GM18951 (cell line): ENCODE data around the gene PTPN11.
"Not testable (repeated sequence)": the region's sequence is repeated elsewhere in the genome, so short reads cannot be mapped to it uniquely, and the experiment has no call there.

Experiments used
- POLR2A ChIP-seq: IDR thresholded peaks from 4 replicates; pipeline ENCODE4 v1.6.1; 2011; ENCODE audit warnings: mild to moderate bottlenecking; ENCODE audit not compliant: insufficient read length, insufficient read depth; ENCODE audit errors: extremely low read depth
- in situ Hi-C: fragments of 300-500 bp; cut with MboI; formaldehyde crosslinking; loops from one replicate; pipeline ENCODE4 v1.12.0; 2022; ENCODE audit warnings: low sequenced_read_pairs, mixed read lengths, inconsistent platforms; ENCODE audit not compliant: unreplicated experiment

The PTPN11 gene

GRCh38 chr12:112447106-112447505 lies 28.4 kb downstream of the PTPN11 start:
- in situ Hi-C loops, result no loop called here
- no peak for TF ChIP-seq POLR2A

- in situ Hi-C loops, result not testable (repeated sequence)
These were observed 29.4 kb downstream of the PTPN11 start for GRCh38 chr12:112448165-112448564.

- in situ Hi-C loops, result no loop called here
- TF ChIP-seq POLR2A, result no peak
These were observed 32.0 kb downstream of the PTPN11 start for GRCh38 chr12:112450725-112451124.

DNA sequence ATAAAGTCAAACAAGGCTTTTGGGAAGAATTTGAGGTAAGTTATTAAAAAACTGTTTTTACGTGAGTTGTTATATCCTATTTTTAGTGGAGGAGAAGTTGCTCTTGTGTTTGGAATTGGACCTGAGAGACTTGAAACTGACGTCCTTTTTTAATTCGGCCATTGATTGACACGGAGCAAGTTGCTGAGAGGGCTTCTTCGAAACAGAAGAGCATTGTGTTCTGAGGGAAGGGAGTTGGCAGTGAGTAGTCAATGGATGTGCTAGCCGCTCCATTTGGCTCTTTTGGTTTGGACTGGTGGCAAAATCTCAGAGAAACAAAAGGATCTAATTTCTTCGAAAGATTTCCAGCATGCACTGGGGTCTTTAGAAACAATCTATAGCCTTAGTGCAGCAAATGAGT lies 37.3 kb downstream of the PTPN11 start:
- in situ Hi-C loops, result no loop called here
- no peak for TF ChIP-seq POLR2A

GRCh38 chr12:112457142-112457541 lies 38.4 kb downstream of the PTPN11 start:
- in situ Hi-C loops, result not testable (repeated sequence)

DNA sequence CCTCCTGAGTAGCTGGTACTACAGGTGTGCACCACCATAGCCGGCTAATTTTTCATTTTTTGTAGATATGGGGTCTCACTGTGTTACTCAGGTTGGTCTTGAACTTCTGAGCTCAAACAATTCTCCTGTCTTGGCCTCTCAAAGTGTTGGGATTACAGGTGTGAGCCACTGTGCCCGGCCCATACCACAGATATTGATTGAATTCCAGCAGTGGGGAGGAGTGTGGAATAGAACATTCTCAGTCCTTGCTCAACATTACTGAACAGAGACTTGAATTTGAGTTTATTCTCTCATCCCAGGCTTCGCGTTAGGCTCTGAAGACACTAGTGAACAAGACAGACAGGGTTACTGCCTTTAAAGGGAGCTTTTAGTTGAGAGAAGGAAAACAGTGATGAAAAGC lies 39.6 kb downstream of the PTPN11 start:
- no peak for TF ChIP-seq POLR2A
- in situ Hi-C loops, result no loop called here

DNA sequence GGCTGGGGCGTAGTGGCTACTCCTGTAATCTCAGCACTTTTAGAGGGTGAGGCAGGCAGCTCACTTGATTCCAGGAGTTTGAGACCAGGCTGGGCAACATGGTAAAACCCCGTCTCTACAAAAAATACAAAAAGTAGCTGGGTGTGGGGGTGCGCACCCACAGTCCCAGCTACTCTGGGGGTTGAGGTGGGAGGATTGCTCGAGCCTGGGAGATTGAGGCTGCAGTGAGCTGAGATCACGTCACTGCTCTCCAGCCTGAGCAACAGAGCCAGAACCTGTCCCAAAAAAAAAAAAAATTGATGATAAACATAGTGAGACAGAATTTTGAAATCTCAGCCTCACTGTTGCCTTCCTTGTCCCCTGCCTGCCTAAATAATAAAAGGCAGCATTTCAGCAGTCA lies 40.0 kb downstream of the PTPN11 start:
- in situ Hi-C loops, result no loop called here
- TF ChIP-seq POLR2A, result no peak

DNA sequence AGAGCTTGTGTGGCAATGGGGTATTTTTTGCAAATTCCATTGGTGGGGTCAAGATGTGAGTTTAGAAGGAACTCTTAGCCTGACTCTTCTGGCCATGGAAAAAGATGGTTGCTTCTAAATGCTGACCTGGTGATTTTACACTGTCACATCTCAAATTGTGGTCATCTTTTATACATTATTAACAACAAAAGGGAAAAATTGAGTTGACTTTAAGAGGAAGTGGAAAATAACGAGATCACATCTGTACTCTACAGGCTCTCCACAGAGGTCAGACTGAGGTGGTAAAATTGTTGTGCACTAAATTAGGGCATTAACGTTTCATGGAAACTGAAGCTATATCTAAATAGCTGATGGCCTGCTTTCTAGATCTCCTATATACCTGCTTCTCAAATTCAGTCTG lies 44.7 kb downstream of the PTPN11 start:
- TF ChIP-seq POLR2A, result no peak
- in situ Hi-C loops, result no loop called here

- in situ Hi-C loops, result no loop called here
- TF ChIP-seq POLR2A, result no peak
These were observed 45.9 kb downstream of the PTPN11 start for GRCh38 chr12:112464605-112465004.

DNA sequence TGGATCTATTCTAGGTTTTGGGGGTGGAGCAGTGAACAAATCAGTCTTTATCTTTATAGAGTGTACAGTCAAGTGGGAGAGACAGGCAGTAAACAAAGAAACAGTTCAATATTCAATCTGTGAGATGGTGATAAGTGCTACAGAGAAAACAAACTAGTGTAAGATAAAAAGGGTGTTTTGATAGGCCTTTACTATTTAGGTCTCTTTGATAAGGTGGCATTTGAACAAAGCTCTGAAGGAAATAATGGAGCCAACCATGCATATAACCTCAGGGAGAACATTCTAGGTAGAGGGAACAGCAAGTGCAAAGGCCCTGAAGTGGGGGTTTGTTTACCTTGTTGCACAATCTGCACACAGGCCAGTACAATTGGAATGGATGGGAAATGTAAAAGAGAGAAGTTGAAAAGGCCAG lies 47.3 kb downstream of the PTPN11 start:
- in situ Hi-C loops, result no loop called here
- no peak for TF ChIP-seq POLR2A

GRCh38 chr12:112466835-112467234 lies 48.1 kb downstream of the PTPN11 start:
- no peak for TF ChIP-seq POLR2A
- in situ Hi-C loops, result no loop called here

DNA sequence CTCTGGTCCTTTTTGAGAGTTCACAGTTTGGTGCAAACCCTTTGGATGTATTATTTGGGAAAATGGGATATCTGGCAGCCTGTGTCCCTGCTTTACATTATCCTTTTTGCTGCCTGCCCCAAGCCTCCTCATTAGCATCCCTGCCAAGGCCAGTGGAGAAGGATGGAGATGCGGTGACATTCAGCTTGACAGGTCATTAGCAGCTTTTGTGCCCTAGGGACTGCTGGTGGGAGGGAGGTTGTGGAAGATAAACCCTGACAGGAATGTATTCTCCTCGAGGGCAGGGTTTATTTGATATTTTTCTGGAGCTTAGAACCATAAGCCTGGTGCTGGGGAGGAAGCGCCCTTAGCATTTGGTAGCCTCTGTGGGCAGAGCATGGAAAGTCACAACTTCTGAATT lies 49.3 kb downstream of the PTPN11 start:
- in situ Hi-C loops, result no loop called here
- no peak for TF ChIP-seq POLR2A

DNA sequence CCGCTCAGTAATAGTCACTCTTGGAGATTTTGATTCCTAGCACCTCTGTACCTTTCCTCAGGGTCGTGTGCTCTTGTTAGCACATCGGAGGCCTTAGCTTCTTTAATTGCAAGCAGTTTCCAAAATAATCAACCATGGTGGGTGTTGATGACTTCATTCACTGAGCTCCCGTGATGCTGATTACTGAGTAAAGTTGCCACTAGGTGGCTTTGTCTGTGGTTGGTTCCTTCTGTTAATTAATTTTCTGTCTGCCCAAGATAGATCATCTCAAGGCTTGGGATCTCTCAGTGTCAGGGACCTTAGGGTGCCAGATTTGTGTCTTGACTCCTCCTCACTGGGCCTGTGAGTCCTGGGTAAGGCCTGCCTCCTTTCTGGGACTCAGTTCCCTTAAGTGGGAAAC lies 54.3 kb downstream of the PTPN11 start:
- TF ChIP-seq POLR2A, result no peak
- in situ Hi-C loops, result no loop called here

DNA sequence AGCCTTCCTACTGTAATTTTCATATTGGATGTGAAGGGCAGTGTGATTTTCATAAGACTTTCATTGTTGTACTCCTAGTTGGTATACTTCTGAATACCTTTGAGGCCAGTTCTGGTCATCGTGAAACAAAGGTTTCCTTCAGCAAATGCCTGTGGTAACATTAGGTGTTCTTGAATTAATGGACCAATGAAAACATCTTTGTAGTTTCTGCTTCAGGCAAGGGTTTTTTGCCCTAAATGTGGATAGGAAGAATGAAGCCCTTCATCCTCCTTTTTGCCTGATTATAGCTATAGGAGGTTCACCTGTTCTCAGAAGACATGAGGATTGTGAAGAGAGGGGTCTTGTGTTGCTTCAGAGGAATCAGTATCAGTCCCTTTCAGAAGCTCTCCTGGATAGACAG lies 60.7 kb downstream of the PTPN11 start:
- no peak for TF ChIP-seq POLR2A
- in situ Hi-C loops, result no loop called here

- in situ Hi-C loops, result no loop called here
- no peak for TF ChIP-seq POLR2A
These were observed 62.2 kb downstream of the PTPN11 start for GRCh38 chr12:112480931-112481330.
